ENCODE data around the gene FASTK. TPM values are rescaled to one million over a fixed set of nuclear protein-coding genes. Genes with fewer than 3 reads are reported as not detected.
A peak's percentile ranks its signal among the peaks of the same experiment; 100 is the strongest.

Gene FASTK, protein sequence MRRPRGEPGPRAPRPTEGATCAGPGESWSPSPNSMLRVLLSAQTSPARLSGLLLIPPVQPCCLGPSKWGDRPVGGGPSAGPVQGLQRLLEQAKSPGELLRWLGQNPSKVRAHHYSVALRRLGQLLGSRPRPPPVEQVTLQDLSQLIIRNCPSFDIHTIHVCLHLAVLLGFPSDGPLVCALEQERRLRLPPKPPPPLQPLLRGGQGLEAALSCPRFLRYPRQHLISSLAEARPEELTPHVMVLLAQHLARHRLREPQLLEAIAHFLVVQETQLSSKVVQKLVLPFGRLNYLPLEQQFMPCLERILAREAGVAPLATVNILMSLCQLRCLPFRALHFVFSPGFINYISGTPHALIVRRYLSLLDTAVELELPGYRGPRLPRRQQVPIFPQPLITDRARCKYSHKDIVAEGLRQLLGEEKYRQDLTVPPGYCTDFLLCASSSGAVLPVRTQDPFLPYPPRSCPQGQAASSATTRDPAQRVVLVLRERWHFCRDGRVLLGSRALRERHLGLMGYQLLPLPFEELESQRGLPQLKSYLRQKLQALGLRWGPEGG
- total RNA-seq = 10 to 100 TPM; 55.4 to 59.8 TPM

GRCh38 chr7:151080522-151081169, at the start of gene FASTK:
TSS of gene FASTK (minus strand) at chr7:151080809. CDS start at chr7:151080766, 43 bp downstream.
- ATAC-seq (replicated peaks in 1 of 2) = peak; percentile 84 to 85
- Mint-ChIP-seq H3K36me3 (ENCODE audit: insufficient read depth in 2 of 2) (peaks cover 1 to 4% of the 10 kb centered on the region in 2 donors), H3K27me3 (ENCODE audit: low read depth) (peaks cover 13% of the 10 kb centered on the region), H3K4me1 (ENCODE audit: low read depth) (peaks cover 34% of the 10 kb centered on the region), H3K27ac (peak within 1 kb of the TSS; percentile 42), H3K9me3 (no peaks in the 10 kb centered on the region), H3K4me3 (peak within 1 kb of the TSS; percentile 94 to 95)
- DNase-seq = peak; percentile 91 to 92

DNA sequence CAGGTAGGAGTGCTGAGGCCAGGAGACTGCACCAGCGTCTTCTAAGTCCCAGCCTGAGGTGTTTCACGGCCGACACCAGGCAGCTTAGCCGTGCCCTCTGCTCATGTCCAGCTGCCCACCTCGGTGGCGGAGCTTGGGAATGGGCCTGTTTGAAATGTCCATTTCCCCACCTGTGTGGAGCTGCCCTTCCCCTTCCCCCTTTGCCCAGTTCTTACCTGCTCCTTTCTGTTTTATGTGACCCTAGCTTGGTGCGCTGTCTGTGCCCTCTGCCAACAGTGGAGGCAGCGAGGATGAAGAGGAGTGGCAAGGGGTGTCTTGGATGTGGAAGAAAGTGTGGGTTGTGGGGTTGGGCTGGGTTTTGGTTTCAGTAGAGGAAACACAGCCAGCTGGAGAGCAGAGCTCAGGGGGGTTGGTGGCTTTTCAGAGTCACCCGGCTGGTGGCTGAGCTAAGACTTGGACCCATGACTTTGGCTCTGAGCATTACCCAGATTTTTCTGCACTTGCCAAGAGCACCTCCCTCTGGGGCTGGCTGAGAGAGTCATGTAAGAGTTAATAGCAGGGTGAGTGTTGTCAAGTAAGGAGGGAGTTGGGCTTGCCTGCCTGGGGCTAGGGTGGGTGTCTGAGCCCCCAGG, 49.5 kb upstream of the FASTK start:
- no peaks in the 10 kb centered on the region for H3K27me3 Mint-ChIP-seq (ENCODE audit: low read depth)
- H3K27ac Mint-ChIP-seq = no peak overlapping the region
- no peak overlapping the region for H3K4me3 Mint-ChIP-seq
- H3K4me1 Mint-ChIP-seq (ENCODE audit: low read depth) = no peaks in the 10 kb centered on the region
- no peaks in the 10 kb centered on the region for H3K9me3 Mint-ChIP-seq
- ATAC-seq (replicated peaks in 1 of 2) (no peak), DNase-seq (no peak)
- no peaks in the 10 kb centered on the region for H3K36me3 Mint-ChIP-seq (ENCODE audit: insufficient read depth in 2 of 2)

- Mint-ChIP-seq H3K9me3 (no peaks in the 10 kb centered on the region), H3K27me3 (ENCODE audit: low read depth) (no peaks in the 10 kb centered on the region), H3K4me1 (ENCODE audit: low read depth) (no peaks in the 10 kb centered on the region), H3K4me3 (no peak overlapping the region), H3K36me3 (ENCODE audit: insufficient read depth in 2 of 2) (no peaks in the 10 kb centered on the region), H3K27ac (no peak overlapping the region)
- ATAC-seq (replicated peaks in 1 of 2) (no peak), DNase-seq (no peak)
These were observed 48.7 kb upstream of the FASTK start for GRCh38 chr7:151129117-151129959.

GRCh38 chr7:151128716-151129115, 48.1 kb upstream of the FASTK start:
- Mint-ChIP-seq H3K9me3 (no peaks in the 10 kb centered on the region), H3K27me3 (ENCODE audit: low read depth) (no peaks in the 10 kb centered on the region), H3K4me3 (no peak overlapping the region), H3K4me1 (ENCODE audit: low read depth) (peaks cover 6% of the 10 kb centered on the region), H3K36me3 (ENCODE audit: insufficient read depth in 2 of 2) (no peaks in the 10 kb centered on the region), H3K27ac (no peak overlapping the region)
- no peak for ATAC-seq (replicated peaks in 1 of 2)
- no peak for DNase-seq

- no peaks in the 10 kb centered on the region for H3K9me3 Mint-ChIP-seq
- no peak overlapping the region for H3K4me3 Mint-ChIP-seq
- no peaks in the 10 kb centered on the region for H3K36me3 Mint-ChIP-seq (ENCODE audit: insufficient read depth in 2 of 2)
- no peak for ATAC-seq (replicated peaks in 1 of 2)
- DNase-seq = no peak
- H3K27me3 Mint-ChIP-seq (ENCODE audit: low read depth) = no peaks in the 10 kb centered on the region
- H3K4me1 Mint-ChIP-seq (ENCODE audit: low read depth) = peaks cover 7% of the 10 kb centered on the region
- H3K27ac Mint-ChIP-seq = no peak overlapping the region
These were observed 47.5 kb upstream of the FASTK start for GRCh38 chr7:151128144-151128543.

DNA sequence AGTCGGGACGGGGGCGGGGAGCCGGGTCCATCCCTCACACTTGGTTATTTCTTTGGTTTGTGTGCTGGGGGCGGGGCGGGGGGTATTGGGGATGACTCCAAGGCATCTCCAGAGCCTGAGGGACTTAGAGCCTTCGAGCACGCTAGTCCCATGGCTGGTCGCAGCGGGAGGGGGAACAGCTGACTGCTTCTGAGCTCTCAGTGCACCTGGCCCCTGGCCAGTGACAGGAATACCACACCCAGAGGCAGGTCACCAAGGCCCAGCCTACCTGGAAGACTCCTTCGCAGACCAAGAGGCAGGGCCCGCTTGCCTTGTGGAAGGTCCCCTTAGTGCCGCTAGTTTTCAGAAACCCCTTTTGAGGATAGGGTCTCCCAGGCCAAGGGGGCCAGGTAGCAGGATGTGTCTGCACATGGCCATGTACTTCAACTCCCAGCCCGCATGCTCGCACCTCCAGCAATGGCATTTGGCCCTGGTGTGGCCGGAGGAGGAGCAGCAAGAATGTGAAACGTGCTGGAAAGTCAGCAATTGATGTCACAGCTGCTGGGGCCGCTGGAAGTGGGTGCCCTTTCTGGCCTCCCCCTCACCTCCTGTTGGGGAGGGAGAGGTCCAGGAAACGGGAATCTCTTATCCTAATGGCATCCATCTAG, 46.0 kb upstream of the FASTK start:
- no peak overlapping the region for H3K27ac Mint-ChIP-seq
- H3K9me3 Mint-ChIP-seq = no peaks in the 10 kb centered on the region
- H3K4me3 Mint-ChIP-seq = no peak overlapping the region
- ATAC-seq (replicated peaks in 1 of 2) (no peak), DNase-seq (no peak)
- peaks cover 7% of the 10 kb centered on the region for H3K4me1 Mint-ChIP-seq (ENCODE audit: low read depth)
- no peaks in the 10 kb centered on the region for H3K36me3 Mint-ChIP-seq (ENCODE audit: insufficient read depth in 2 of 2)
- no peaks in the 10 kb centered on the region for H3K27me3 Mint-ChIP-seq (ENCODE audit: low read depth)

- no peaks in the 10 kb centered on the region for H3K9me3 Mint-ChIP-seq
These were observed 45.4 kb upstream of the FASTK start for GRCh38 chr7:151125846-151126481.

GRCh38 chr7:151125470-151125845, 44.8 kb upstream of the FASTK start:
- H3K9me3 Mint-ChIP-seq = no peaks in the 10 kb centered on the region
- no peak overlapping the region for H3K27ac Mint-ChIP-seq
- DNase-seq (no peak), ATAC-seq (replicated peaks in 1 of 2) (no peak)
- no peaks in the 10 kb centered on the region for H3K27me3 Mint-ChIP-seq (ENCODE audit: low read depth)
- no peak overlapping the region for H3K4me3 Mint-ChIP-seq
- peaks cover 7% of the 10 kb centered on the region for H3K4me1 Mint-ChIP-seq (ENCODE audit: low read depth)
- no peaks in the 10 kb centered on the region for H3K36me3 Mint-ChIP-seq (ENCODE audit: insufficient read depth in 2 of 2)

More at GRCh38 chr7:151125846-151126481, 45.4 kb upstream of the FASTK start:
- Mint-ChIP-seq H3K4me3 (no peak overlapping the region), H3K27ac (no peak overlapping the region), H3K4me1 (ENCODE audit: low read depth) (peaks cover 7% of the 10 kb centered on the region), H3K36me3 (ENCODE audit: insufficient read depth in 2 of 2) (no peaks in the 10 kb centered on the region), H3K27me3 (ENCODE audit: low read depth) (no peaks in the 10 kb centered on the region)
- DNase-seq = no peak
- no peak for ATAC-seq (replicated peaks in 1 of 2)

- DNase-seq = no peak
- no peaks in the 10 kb centered on the region for H3K9me3 Mint-ChIP-seq
- H3K4me1 Mint-ChIP-seq (ENCODE audit: low read depth) = peaks cover 7% of the 10 kb centered on the region
- H3K4me3 Mint-ChIP-seq = no peak overlapping the region
- no peak overlapping the region for H3K27ac Mint-ChIP-seq
- no peaks in the 10 kb centered on the region for H3K36me3 Mint-ChIP-seq (ENCODE audit: insufficient read depth in 2 of 2)
- no peaks in the 10 kb centered on the region for H3K27me3 Mint-ChIP-seq (ENCODE audit: low read depth)
- no peak for ATAC-seq (replicated peaks in 1 of 2)
These were observed 44.3 kb upstream of the FASTK start for GRCh38 chr7:151124899-151125399.

DNA sequence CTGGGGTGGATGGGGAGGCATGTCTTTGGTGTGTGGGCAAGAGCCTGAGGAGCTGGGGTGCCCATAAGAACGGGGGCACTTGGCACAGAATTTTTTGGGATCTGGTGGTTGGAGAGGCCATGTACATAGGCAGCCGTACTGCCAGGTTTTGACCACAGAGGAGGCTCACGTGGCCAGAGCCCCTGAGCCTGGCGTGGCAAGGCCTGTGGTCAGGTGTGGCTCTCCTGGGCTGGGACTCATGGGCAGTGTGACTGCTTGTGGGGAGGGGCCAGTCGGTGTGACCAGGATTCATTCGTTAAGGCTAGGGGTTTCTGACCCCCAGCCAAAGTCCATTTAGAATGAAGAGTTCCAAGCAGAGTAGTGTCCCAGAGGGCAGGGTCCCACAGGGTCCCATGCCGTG, 43.9 kb upstream of the FASTK start:
- Mint-ChIP-seq H3K27ac (no peak overlapping the region), H3K4me1 (ENCODE audit: low read depth) (peaks cover 7% of the 10 kb centered on the region), H3K4me3 (no peak overlapping the region), H3K36me3 (ENCODE audit: insufficient read depth in 2 of 2) (peaks cover 0 to 2% of the 10 kb centered on the region in 2 donors), H3K27me3 (ENCODE audit: low read depth) (no peaks in the 10 kb centered on the region), H3K9me3 (no peaks in the 10 kb centered on the region)
- DNase-seq = no peak
- no peak for ATAC-seq (replicated peaks in 1 of 2)

DNA sequence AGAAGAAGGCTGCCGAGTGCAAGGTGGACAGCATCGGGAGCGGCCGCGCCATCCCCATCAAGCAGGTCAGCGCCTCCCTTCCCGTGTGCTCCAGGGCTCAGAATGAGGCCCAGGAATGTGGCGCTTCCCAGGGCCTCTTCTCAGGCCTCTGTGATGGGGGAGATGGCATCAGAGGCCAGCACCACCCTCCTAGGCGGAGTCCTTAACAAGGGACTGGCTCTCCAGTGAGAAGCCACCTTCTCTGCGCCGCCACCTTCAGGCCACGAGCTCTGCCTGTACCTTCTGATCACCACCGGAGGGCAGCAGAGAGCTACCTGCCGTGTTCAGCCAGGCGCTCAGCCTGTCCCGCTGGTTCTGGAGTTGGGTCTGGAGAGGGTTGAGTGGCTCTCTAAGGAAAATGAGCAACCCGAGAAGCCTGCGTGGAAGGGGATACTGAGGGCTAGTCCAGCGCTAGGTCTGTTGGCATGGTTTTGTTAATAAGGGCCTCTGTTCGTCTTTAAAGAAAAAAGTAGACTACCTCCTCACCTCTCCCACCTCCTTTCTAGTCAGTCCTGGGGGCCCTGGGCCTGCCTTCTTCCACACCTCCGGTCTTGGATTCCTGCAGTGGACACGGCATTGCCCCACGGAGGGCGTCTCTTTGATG, 43.3 kb upstream of the FASTK start:
- H3K27ac Mint-ChIP-seq = no peak overlapping the region
- no peaks in the 10 kb centered on the region for H3K9me3 Mint-ChIP-seq
- H3K4me1 Mint-ChIP-seq (ENCODE audit: low read depth) = peaks cover 7% of the 10 kb centered on the region
- H3K36me3 Mint-ChIP-seq (ENCODE audit: insufficient read depth in 2 of 2) = peaks cover 0 to 2% of the 10 kb centered on the region in 2 donors
- ATAC-seq (replicated peaks in 1 of 2) (peak; percentile 92 to 93), DNase-seq (peak; percentile 83 to 84)
- no peak overlapping the region for H3K4me3 Mint-ChIP-seq
- H3K27me3 Mint-ChIP-seq (ENCODE audit: low read depth) = no peaks in the 10 kb centered on the region

Measured in activated T-cell treated with anti-CD3 and anti-CD28 coated beads, Interleukin-2, amount 50 U/mL, for 72 hours (primary cell).